Stomach (tissue), 9 donors: ENCODE data around the gene FAF2. TPM values are rescaled to one million over a fixed set of nuclear protein-coding genes. Genes with fewer than 3 reads are reported as not detected.

ENCODE experiments used
- DNase-seq, 2 donors: peaks; one replicate each; pipeline versions ENCODE4 v3.0.0 to v3.0.0-alpha.2; 2013 to 2019
- H3K27ac ChIP-seq, 5 donors: fragments of 200-600 bp in 4 of 5; sonication (generic) in 4 of 5; one replicate each; pipeline ENCODE4 v1.5.1; 2013 to 2019; ENCODE audit warnings: mild to moderate bottlenecking in 1 of 5, moderate library complexity in 1 of 5
- H3K27me3 ChIP-seq, 3 donors: fragments of 200-600 bp; sonication (generic); one replicate each; pipeline ENCODE4 v1.5.1; 2017 to 2019; ENCODE audit warnings: mixed run types in 1 of 3
- H3K36me3 ChIP-seq, 4 donors: fragments of 200-600 bp; sonication (generic); 1 replicate in 3 of 4; 2 replicates in 1 of 4; pipeline ENCODE4 v1.5.1; 2016 to 2019
- H3K4me1 ChIP-seq, 4 donors: fragments of 200-600 bp; sonication (generic); one replicate each; pipeline ENCODE4 v1.5.1; 2016 to 2019
- H3K4me3 ChIP-seq, 4 donors: fragments of 200-600 bp; sonication (generic) in 3 of 4; one replicate each; pipeline ENCODE4 v1.5.1; 2016 to 2019; ENCODE audit warnings: mild to moderate bottlenecking in 1 of 4
- H3K9me3 ChIP-seq, 4 donors: fragments of 200-600 bp; sonication (generic); one replicate each; pipeline ENCODE4 v1.5.1; 2016 to 2019
- EP300 ChIP-seq: sonication (generic); formaldehyde crosslinking; IDR thresholded peaks from one replicate; pipeline ENCODE4 v1.6.1; 2017; ENCODE audit warnings: antibody characterized with exemption
- POLR2A ChIP-seq, 4 donors: fragments of 450-650 bp; IDR thresholded peaks; one replicate each; pipeline ENCODE4 v1.6.1; 2016; ENCODE audit warnings: antibody characterized with exemption in 4 of 4, control low read depth in 2 of 4, mild to moderate bottlenecking in 1 of 4, moderate library complexity in 1 of 4
- POLR2AphosphoS5 ChIP-seq, 3 donors: sonication (generic); formaldehyde crosslinking; IDR thresholded peaks; one replicate each; pipeline ENCODE4 v1.6.1; 2016; ENCODE audit warnings: antibody characterized with exemption in 3 of 3
- WGBS, 5 donors: extraction: QIAGEN DNeasy Blood & Tissue Kit in 3 of 5; methylation state at CpG; one replicate each; pipeline versions ENCODE4 v1.1.5 to v1.1.7; 2013 to 2018; 5-methylcytosine and 5-hydroxymethylcytosine counted together
- intact Hi-C: fragments of 100-400 bp; cut with DNase I; formaldehyde crosslinking; loops from one replicate; pipeline ENCODE4 v1.15.1; 2023; ENCODE audit warnings: low total_unique reads
- polyA plus RNA-seq, 3 donors: library from polyadenylated mRNA; stranded (reverse); fragments of 200-250 nt; gene quantifications; one replicate each; pipeline ENCODE4 v1.2.3, GENCODE V29; 2013
- total RNA-seq, 5 donors: library from RNA; depleted of rRNA; stranded (reverse); fragments of >200 nt; gene quantifications; one replicate each; pipeline versions ENCODE4 v1.1.0 to v1.2.3, GENCODE V29; 2014 to 2016
- TF ChIP-seq, protein P1 (sequence below), 7 experiments: fragments of 450-650 bp in 4 of 7; fragments of 200-600 bp in 3 of 7; sonication (generic) in 3 of 7; IDR thresholded peaks; one replicate each; pipeline ENCODE4 v1.5.1; 2016 to 2019; ENCODE audit warnings: antibody characterized with exemption in 7 of 7, control low read depth in 2 of 7, mild to moderate bottlenecking in 1 of 7
- donor health status: healthy with polysubstance abuse.
- donor health status: Bipolar disorder and iron deficiency.
- donor health status: healthy.

The FAF2 gene
- total and polyA plus RNA-seq, 8 donors = 5.7 to 57.2 (median 22.6) TPM

DNA sequence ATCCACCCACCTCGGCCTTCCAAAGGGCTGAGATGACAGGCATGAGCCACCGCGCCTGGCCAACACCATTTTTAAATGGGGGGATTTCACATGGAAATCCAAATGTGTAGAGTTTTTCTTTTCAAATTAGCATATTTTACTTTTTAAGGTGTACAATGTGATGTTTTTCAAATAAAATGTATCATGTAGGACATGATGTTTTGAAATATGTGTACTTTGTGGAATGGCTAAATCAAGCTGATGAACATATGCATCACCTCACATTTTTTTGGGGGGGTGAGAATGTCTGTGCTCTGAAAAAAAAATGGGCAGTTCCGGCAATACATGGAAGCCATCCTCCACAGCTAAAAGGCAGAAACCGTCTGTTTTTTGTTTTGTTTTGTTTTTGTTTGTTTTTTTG is 3.4 kb upstream of the FAF2 start:
- 84 to 92% (median 87%) methylated on average over 5 of the region's 5 CpGs for WGBS, 5 donors
- Histone ChIP-seq H3K4me3 (no peak overlapping the region), H3K9me3 (no peaks in the 10 kb centered on the region), H3K4me1 (peaks cover 15 to 23% (median 21%) of the 10 kb centered on the region in 4 donors), H3K27me3 (no peaks in the 10 kb centered on the region), H3K36me3 (no peaks in the 10 kb centered on the region), H3K27ac (no peak overlapping the region)
- DNase-seq = no peak
- intact Hi-C loops = no loop called here
- TF ChIP-seq EP300 (no peak), POLR2AphosphoS5 (IDR thresholded peaks at IDR 0.05) (no peak), POLR2A (IDR thresholded peaks at IDR 0.05) (no peak)
- TF ChIP-seq, protein P1, sequence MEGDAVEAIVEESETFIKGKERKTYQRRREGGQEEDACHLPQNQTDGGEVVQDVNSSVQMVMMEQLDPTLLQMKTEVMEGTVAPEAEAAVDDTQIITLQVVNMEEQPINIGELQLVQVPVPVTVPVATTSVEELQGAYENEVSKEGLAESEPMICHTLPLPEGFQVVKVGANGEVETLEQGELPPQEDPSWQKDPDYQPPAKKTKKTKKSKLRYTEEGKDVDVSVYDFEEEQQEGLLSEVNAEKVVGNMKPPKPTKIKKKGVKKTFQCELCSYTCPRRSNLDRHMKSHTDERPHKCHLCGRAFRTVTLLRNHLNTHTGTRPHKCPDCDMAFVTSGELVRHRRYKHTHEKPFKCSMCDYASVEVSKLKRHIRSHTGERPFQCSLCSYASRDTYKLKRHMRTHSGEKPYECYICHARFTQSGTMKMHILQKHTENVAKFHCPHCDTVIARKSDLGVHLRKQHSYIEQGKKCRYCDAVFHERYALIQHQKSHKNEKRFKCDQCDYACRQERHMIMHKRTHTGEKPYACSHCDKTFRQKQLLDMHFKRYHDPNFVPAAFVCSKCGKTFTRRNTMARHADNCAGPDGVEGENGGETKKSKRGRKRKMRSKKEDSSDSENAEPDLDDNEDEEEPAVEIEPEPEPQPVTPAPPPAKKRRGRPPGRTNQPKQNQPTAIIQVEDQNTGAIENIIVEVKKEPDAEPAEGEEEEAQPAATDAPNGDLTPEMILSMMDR (IDR thresholded peaks at IDR 0.05) = no peak

DNA sequence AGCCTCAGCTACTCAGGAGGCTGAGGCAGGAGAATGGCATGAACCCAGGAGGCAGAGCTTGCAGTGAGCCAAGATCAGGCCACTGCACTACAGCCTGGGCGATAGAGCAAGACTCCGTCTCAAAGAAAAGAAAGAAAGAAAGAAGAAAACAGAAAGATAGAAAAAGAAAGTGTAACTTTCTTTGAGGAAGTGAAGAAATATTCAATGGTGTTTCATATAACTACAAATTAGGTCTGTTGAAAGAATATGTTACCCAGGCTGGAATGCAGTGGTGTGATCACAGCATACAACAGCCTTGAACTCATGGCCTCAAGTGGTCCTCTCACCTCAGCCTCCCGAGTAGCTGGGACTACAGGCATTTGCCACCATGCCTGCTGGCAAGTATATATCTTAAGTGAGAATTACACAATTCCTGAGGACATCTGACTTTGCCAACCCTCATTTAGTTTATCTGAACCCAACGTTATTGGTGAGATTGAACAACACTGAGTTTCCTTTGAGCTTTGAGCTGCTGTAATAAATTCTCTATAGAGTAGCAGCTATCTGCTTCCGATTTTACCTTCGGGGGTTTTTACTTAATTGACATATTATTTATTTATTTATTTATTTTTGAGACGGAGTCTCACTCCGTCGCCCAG is 2.0 kb upstream of the FAF2 start:
- H3K4me3 ChIP-seq = no peak overlapping the region
- DNase-seq = no peak
- intact Hi-C loops = no loop called here
- peaks cover 20 to 37% (median 31%) of the 10 kb centered on the region in 4 donors for H3K4me1 ChIP-seq
- H3K27me3 ChIP-seq = no peaks in the 10 kb centered on the region
- H3K9me3 ChIP-seq = no peaks in the 10 kb centered on the region
- 81 to 94% (median 89%) methylated on average over 9 of the region's 9 CpGs for WGBS, 5 donors
- no peaks in the 10 kb centered on the region for H3K36me3 ChIP-seq
- H3K27ac ChIP-seq = no peak overlapping the region
- TF ChIP-seq POLR2A (IDR thresholded peaks at IDR 0.05) (no peak), EP300 (no peak), POLR2AphosphoS5 (IDR thresholded peaks at IDR 0.05) (no peak)
- TF ChIP-seq, protein P1 (IDR thresholded peaks at IDR 0.05) = no peak

DNA sequence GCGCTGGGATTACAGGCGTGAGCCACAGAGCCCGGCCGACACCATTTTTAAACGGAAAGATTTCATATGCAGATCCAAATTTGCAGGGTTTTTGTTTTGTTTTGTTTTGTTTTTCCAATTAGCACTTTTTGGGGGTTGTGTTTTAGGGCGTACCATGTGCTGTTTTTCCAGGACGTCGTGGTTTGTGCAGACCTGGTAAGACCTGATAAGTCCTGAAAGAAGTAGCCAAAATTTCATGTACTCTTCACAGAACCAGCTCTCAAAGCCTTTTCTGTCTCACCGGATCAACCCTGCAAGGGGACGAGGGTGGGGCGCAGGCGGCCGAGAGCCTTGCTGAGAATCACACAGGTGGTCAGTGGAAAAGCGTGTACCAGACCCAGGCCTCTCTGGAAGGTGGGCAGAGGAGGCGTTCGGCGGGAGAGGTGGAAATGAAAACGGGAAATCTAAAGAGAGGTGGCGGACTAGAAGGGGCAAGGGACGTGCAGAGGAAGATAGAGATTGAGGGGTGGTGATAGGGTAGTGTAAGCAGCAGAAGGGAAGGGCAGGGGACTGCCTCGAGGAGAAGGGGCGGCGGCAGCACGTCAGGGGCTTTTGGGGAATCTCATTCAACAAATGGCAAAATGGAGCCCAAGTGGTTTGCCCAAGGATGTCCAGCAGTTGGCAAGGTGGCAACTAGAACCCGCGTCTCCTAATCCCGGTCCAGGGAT is 1.1 kb upstream of the FAF2 start:
- Histone ChIP-seq H3K36me3 (no peaks in the 10 kb centered on the region), H3K27ac (peak overlapping the region; percentile 90 to 99 (median 97)), H3K27me3 (no peaks in the 10 kb centered on the region), H3K4me3 (peak overlapping the region; percentile 71 to 98 (median 92)), H3K4me1 (peaks cover 23 to 43% (median 34%) of the 10 kb centered on the region in 4 donors), H3K9me3 (no peaks in the 10 kb centered on the region)
- TF ChIP-seq POLR2A (IDR thresholded peaks at IDR 0.05) = no peak
- no peak for TF ChIP-seq EP300
- no peak for TF ChIP-seq POLR2AphosphoS5 (IDR thresholded peaks at IDR 0.05)
- TF ChIP-seq, protein P1 (IDR thresholded peaks at IDR 0.05) = no peak
- peak in 1 of 2 donors; percentile 52 for DNase-seq
- intact Hi-C loops = no loop called here
- 10 to 17% (median 15%) methylated on average over 27 of the region's 27 CpGs for WGBS, 5 donors

DNA sequence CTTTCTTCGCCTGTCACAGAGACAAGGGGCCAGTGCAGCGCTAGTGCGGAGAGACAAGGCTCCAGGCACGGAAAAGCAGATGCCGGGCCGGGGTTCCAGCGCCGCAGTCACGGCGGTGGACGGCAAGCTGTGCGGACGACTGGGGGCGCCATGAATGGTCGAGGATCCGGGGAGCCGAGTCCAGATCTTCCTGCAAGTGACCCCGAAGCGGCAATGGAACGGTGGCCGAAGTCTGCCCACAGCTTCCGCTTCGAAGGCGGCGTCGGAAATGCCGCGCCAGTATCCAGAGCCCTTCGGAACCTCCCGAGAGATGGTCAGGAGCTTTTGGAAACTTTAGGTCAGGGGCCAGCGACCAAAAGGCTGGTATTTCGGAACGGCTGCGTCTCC is 601 bp upstream of the FAF2 start:
- TF ChIP-seq, protein P1 (IDR thresholded peaks at IDR 0.05) = no peak
- TF ChIP-seq EP300 (no peak), POLR2AphosphoS5 (IDR thresholded peaks at IDR 0.05) (no peak)
- Histone ChIP-seq H3K9me3 (no peaks in the 10 kb centered on the region), H3K4me3 (peak overlapping the region; percentile 71 to 98 (median 92)), H3K27ac (peak overlapping the region; percentile 90 to 99 (median 97)), H3K4me1 (peaks cover 28 to 49% (median 37%) of the 10 kb centered on the region in 4 donors), H3K27me3 (no peaks in the 10 kb centered on the region), H3K36me3 (no peaks in the 10 kb centered on the region)
- DNase-seq = no peak
- WGBS, 5 donors = 0 to 1% (median 0%) methylated on average over 5 to 34 of the region's 34 CpGs
- intact Hi-C loops = no loop called here
